ENCODE measurements around the gene PIGC. TPM values are rescaled to one million over a fixed set of nuclear protein-coding genes. Genes with fewer than 3 reads are reported as not detected.

Gene PIGC
- total and polyA plus RNA-seq, 2 donors (not counting 3 experiments of a cell fraction or from before 2014, with no cell fraction given) = 16.1 to 25.8 TPM

- Histone ChIP-seq H3K9me1 (replicated peaks; ENCODE audit: control insufficient read depth, extremely low read depth, insufficient read depth, low read length) (no peaks in the 10 kb centered on the region), H3K36me3 (ENCODE audit: control insufficient read depth in 2 of 2, extremely low read depth in 1 of 2, insufficient read depth in 2 of 2, low read length in 2 of 2) (no peaks in the 10 kb centered on the region), H3K4me3 (replicated peaks in 1 of 3; ENCODE audit: insufficient read depth in 1 of 3, low read depth in 1 of 3, low read length in 3 of 3) (no peak overlapping the region), H3K27ac (ENCODE audit: insufficient read depth, low read depth, low read length) (no peak overlapping the region), H3K9me3 (replicated peaks; ENCODE audit: control insufficient read depth, insufficient read depth, low read length) (no peaks in the 10 kb centered on the region), H3K79me2 (ENCODE audit: control insufficient read depth, insufficient read depth, low read length) (no peaks in the 10 kb centered on the region), H3K4me2 (ENCODE audit: insufficient read depth, low read length) (no peak overlapping the region), H3K9ac (replicated peaks; ENCODE audit: extremely low read depth, insufficient read depth, low read length) (no peak overlapping the region), H2AFZ (ENCODE audit: low read depth, low read length) (peak overlapping the region; percentile 52), H4K20me1 (replicated peaks; ENCODE audit: control insufficient read depth, extremely low read depth, insufficient read depth, low read length) (no peaks in the 10 kb centered on the region), H3K27me3 (ENCODE audit: control insufficient read depth in 2 of 2, insufficient read depth in 2 of 2, low read length in 2 of 2) (no peaks in the 10 kb centered on the region), H3K4me1 (ENCODE audit: control insufficient read depth, extremely low read depth, insufficient read depth, low read length) (peaks cover 28% of the 10 kb centered on the region)
- intact Hi-C loops (cut with micrococcal nuclease) = no loop called here
- ChIA-PET POLR2A (no interaction called here), CTCF (interaction anchor here (1.9 to 3.6 kb wide), 3 partner anchors 160 to 447 kb away, joined by 6 to 61 read pairs (median 10); no protein-coding TSS in a partner anchor)
- no TSS peak for BruUV-seq (replicated peaks)
- TF ChIP-seq FOS (IDR thresholded peaks at IDR 0.05; ENCODE audit: borderline replicate concordance, insufficient read depth, low read length) (peak; percentile 29), EZH2 (IDR thresholded peaks at IDR 0.05; ENCODE audit: borderline replicate concordance, low read depth, low read length, severe bottlenecking) (no peak)
- FAIRE-seq (no peak), DNase-seq (ENCODE audit: low read depth, low spot score) (no peak)
- dilution Hi-C loops (cut with MboI; ENCODE audit: extremely low pct_ligation_motif_present, low sequenced_read_pairs) = no loop called here
Measured at GRCh38 chr1:172448995-172449584, 5.2 kb upstream of the PIGC start.

DNA sequence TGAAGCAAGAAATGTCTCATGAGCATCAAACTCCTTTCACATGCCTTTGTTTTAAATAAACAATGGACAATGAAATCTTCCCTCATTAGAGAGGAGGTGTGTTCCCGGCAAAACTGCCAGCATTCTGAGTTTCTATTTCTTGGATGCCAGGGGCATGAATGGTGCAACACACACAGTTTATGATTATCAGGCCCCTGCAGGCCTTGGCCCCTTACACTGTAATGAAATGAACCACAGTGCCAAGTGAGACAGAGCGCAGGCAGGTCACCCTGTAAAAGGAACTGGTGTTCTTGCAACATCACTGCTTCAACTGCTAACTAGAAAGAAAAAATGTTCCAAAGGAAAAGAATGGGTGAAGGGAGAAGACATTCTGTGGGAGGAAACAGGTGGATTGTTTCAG is 3.8 kb upstream of the PIGC start:
- POLR2A ChIA-PET = no interaction called here
- intact Hi-C loops (cut with micrococcal nuclease) = no loop called here
- no TSS peak for BruUV-seq (replicated peaks)

More for the DNA sequence above, 3.8 kb upstream of the PIGC start:
- H3K79me2 ChIP-seq (ENCODE audit: control insufficient read depth, insufficient read depth, low read length) = peaks cover 11% of the 10 kb centered on the region
- no peak overlapping the region for H2AFZ ChIP-seq (ENCODE audit: low read depth, low read length)
- CTCF ChIA-PET = no interaction called here
- no peak overlapping the region for H3K9ac ChIP-seq (replicated peaks; ENCODE audit: extremely low read depth, insufficient read depth, low read length)
- DNase-seq (ENCODE audit: low read depth, low spot score) (no peak), FAIRE-seq (no peak)
- dilution Hi-C loops (cut with MboI; ENCODE audit: extremely low pct_ligation_motif_present, low sequenced_read_pairs) = no loop called here
- no peaks in the 10 kb centered on the region for H3K27me3 ChIP-seq (ENCODE audit: control insufficient read depth in 2 of 2, insufficient read depth in 2 of 2, low read length in 2 of 2)
- H3K27ac ChIP-seq (ENCODE audit: insufficient read depth, low read depth, low read length) = no peak overlapping the region
- no peaks in the 10 kb centered on the region for H3K9me3 ChIP-seq (replicated peaks; ENCODE audit: control insufficient read depth, insufficient read depth, low read length)
- no peaks in the 10 kb centered on the region for H3K36me3 ChIP-seq (ENCODE audit: control insufficient read depth in 2 of 2, extremely low read depth in 1 of 2, insufficient read depth in 2 of 2, low read length in 2 of 2)
- H4K20me1 ChIP-seq (replicated peaks; ENCODE audit: control insufficient read depth, extremely low read depth, insufficient read depth, low read length) = no peaks in the 10 kb centered on the region
- peaks cover 34% of the 10 kb centered on the region for H3K4me1 ChIP-seq (ENCODE audit: control insufficient read depth, extremely low read depth, insufficient read depth, low read length)
- H3K4me2 ChIP-seq (ENCODE audit: insufficient read depth, low read length) = no peak overlapping the region
- no peak overlapping the region for H3K4me3 ChIP-seq (replicated peaks in 1 of 3; ENCODE audit: insufficient read depth in 1 of 3, low read depth in 1 of 3, low read length in 3 of 3)
- TF ChIP-seq, protein P1, sequence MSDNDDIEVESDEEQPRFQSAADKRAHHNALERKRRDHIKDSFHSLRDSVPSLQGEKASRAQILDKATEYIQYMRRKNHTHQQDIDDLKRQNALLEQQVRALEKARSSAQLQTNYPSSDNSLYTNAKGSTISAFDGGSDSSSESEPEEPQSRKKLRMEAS (IDR thresholded peaks at IDR 0.05; ENCODE audit: insufficient read depth, insufficient read length) = no peak
- TF ChIP-seq EZH2 (IDR thresholded peaks at IDR 0.05; ENCODE audit: borderline replicate concordance, low read depth, low read length, severe bottlenecking) (no peak), GATA2 (IDR thresholded peaks at IDR 0.05; ENCODE audit: insufficient read depth, insufficient read length, low read depth, low read length) (no peak), FOS (IDR thresholded peaks at IDR 0.05; ENCODE audit: borderline replicate concordance, insufficient read depth, low read length) (no peak), POLR2A (IDR thresholded peaks at IDR 0.05; ENCODE audit: low read depth, low read length) (no peak), POLR2AphosphoS5 (IDR thresholded peaks at IDR 0.05; ENCODE audit: insufficient read depth, low read depth, low read length) (no peak), JUN (IDR thresholded peaks at IDR 0.05; ENCODE audit: borderline replicate concordance, insufficient read depth, insufficient read length, low read depth) (no peak), MYC (IDR thresholded peaks at IDR 0.05; ENCODE audit: low read depth, low read length) (no peak)
- TF ChIP-seq, protein P2, sequence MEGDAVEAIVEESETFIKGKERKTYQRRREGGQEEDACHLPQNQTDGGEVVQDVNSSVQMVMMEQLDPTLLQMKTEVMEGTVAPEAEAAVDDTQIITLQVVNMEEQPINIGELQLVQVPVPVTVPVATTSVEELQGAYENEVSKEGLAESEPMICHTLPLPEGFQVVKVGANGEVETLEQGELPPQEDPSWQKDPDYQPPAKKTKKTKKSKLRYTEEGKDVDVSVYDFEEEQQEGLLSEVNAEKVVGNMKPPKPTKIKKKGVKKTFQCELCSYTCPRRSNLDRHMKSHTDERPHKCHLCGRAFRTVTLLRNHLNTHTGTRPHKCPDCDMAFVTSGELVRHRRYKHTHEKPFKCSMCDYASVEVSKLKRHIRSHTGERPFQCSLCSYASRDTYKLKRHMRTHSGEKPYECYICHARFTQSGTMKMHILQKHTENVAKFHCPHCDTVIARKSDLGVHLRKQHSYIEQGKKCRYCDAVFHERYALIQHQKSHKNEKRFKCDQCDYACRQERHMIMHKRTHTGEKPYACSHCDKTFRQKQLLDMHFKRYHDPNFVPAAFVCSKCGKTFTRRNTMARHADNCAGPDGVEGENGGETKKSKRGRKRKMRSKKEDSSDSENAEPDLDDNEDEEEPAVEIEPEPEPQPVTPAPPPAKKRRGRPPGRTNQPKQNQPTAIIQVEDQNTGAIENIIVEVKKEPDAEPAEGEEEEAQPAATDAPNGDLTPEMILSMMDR (IDR thresholded peaks at IDR 0.05; ENCODE audit: extremely low read depth in 1 of 2, insufficient read depth in 1 of 2, low read depth in 1 of 2, low read length in 2 of 2) = no peak
- H3K9me1 ChIP-seq (replicated peaks; ENCODE audit: control insufficient read depth, extremely low read depth, insufficient read depth, low read length) = no peaks in the 10 kb centered on the region
